IMR-90 (cell line): Measurements from ENCODE around the gene CGB5.
A peak's percentile ranks its signal among the peaks of the same experiment; 100 is the strongest.

Experiments used
- BHLHE40 ChIP-seq: fragments of 150-350 bp; IDR thresholded peaks from 2 replicates; pipeline ENCODE4 v1.6.1; 2016; ENCODE audit warnings: mild to moderate bottlenecking, low read depth, low read length
- CTCF ChIP-seq: conservative IDR thresholded peaks from 2 replicates; pipeline ENCODE4 v1.5.1; 2012; ENCODE audit warnings: mild to moderate bottlenecking, low read depth, low read length, improper control_type of control experiment
- ELK1 ChIP-seq: fragments of 150-350 bp; IDR thresholded peaks from 2 replicates; pipeline ENCODE4 v1.6.1; 2016; ENCODE audit warnings: low read depth, mild to moderate bottlenecking, low read length, moderate library complexity, borderline replicate concordance
- MAFK ChIP-seq: IDR thresholded peaks from 2 replicates; pipeline ENCODE4 v1.6.1; 2012; ENCODE audit warnings: low read depth, low read length, improper control_type of control experiment
- MAZ ChIP-seq: IDR thresholded peaks from 2 replicates; pipeline ENCODE4 v1.6.1; 2012; ENCODE audit warnings: low read depth, mild to moderate bottlenecking, low read length, improper control_type of control experiment, moderate library complexity, borderline replicate concordance
- MXI1 ChIP-seq: IDR thresholded peaks from 2 replicates; pipeline ENCODE4 v1.6.1; 2012; ENCODE audit warnings: low read depth, mild to moderate bottlenecking, low read length, moderate library complexity, borderline replicate concordance
- POLR2A ChIP-seq: IDR thresholded peaks from 2 replicates; pipeline ENCODE4 v1.6.1; 2012; ENCODE audit warnings: mild to moderate bottlenecking, low read depth, low read length
- RAD21 ChIP-seq: IDR thresholded peaks from 2 replicates; pipeline ENCODE4 v1.6.1; 2012; ENCODE audit warnings: low read length, improper control_type of control experiment
- RCOR1 ChIP-seq: IDR thresholded peaks from 2 replicates; pipeline ENCODE4 v1.6.1; 2012; ENCODE audit warnings: mild to moderate bottlenecking, low read length, improper control_type of control experiment; ENCODE audit not compliant: insufficient replicate concordance
- RFX5 ChIP-seq: IDR thresholded peaks from 2 replicates; pipeline ENCODE4 v1.8.0; 2012; ENCODE audit warnings: low read depth, mild to moderate bottlenecking, low read length, moderate library complexity
- USF2 ChIP-seq: fragments of 150-350 bp; IDR thresholded peaks from 2 replicates; pipeline ENCODE4 v1.6.1; 2017; ENCODE audit warnings: mild to moderate bottlenecking, antibody characterized with exemption, low read length, low read depth

- TF ChIP-seq CTCF: peak; percentile 60
- TF ChIP-seq RAD21: peak; percentile 34; the same call in 1 of the 2 replicates
- TF ChIP-seq ELK1: no peak
- TF ChIP-seq POLR2A: no peak
- no peak for TF ChIP-seq USF2
- no peak for TF ChIP-seq RFX5
- peak; percentile 20; the same call in 1 of the 2 replicates for TF ChIP-seq MXI1
- no peak for TF ChIP-seq BHLHE40
- peak; percentile 65; the same call in 1 of the 2 replicates for TF ChIP-seq MAZ
- TF ChIP-seq RCOR1: no peak
- no peak for TF ChIP-seq MAFK
These were observed 25.8 kb upstream of the CGB5 start for GRCh38 chr19:49017666-49018351.
